Frontal cortex (tissue), 4 donors: ENCODE measurements around the gene FAT1. TPM values are rescaled to one million over a fixed set of nuclear protein-coding genes. Genes with fewer than 3 reads are reported as not detected.

ENCODE experiments used
- DNase-seq, 2 donors: peaks; one replicate each; pipeline ENCODE4 v3.0.0; 2012; ENCODE audit warnings: low spot score in 2 of 2
- FAIRE-seq: peaks from 2 replicates; lab custom pipeline; 2012; peaks lifted over from hg19 to GRCh38; lab: Jason Lieb, UNC
- total RNA-seq: library from RNA; depleted of rRNA; stranded (reverse); fragments of >200 nt; gene quantifications from one replicate; pipeline ENCODE4 v1.2.3, GENCODE V29; 2014
- donor health status: control.
- donor health status: control.
- donor health status: control.

FAT1 gene
- total RNA-seq, 1 donor from 2014 or later, result 26.9 TPM

GRCh38 chr4:186755550-186756519, 32.2 kb upstream of the FAT1 start:
- FAIRE-seq, result no peak

GRCh38 chr4:186754976-186755375, 31.3 kb upstream of the FAT1 start:
- no peak for DNase-seq
- no peak for FAIRE-seq

More at GRCh38 chr4:186755550-186756519, 32.2 kb upstream of the FAT1 start:
- no peak for DNase-seq

- no peak for FAIRE-seq
- DNase-seq, result no peak
Measured at GRCh38 chr4:186752325-186752724, 28.7 kb upstream of the FAT1 start.

GRCh38 chr4:186749611-186750281, 26.1 kb upstream of the FAT1 start:
- no peak for DNase-seq
- no peak for FAIRE-seq

GRCh38 chr4:186746581-186746980, 22.9 kb upstream of the FAT1 start:
- DNase-seq (no peak), FAIRE-seq (no peak)

GRCh38 chr4:186743261-186743660, 19.6 kb upstream of the FAT1 start:
- FAIRE-seq (no peak), DNase-seq (peak in 1 of 2 donors; percentile 28)

- no peak for FAIRE-seq
Measured at GRCh38 chr4:186740822-186741221, 17.2 kb upstream of the FAT1 start.

GRCh38 chr4:186739802-186740434, 16.3 kb upstream of the FAT1 start:
- FAIRE-seq (no peak), DNase-seq (no peak)

More at GRCh38 chr4:186740822-186741221, 17.2 kb upstream of the FAT1 start:
- DNase-seq, result no peak

GRCh38 chr4:186739317-186739716, 15.7 kb upstream of the FAT1 start:
- FAIRE-seq, result no peak
- DNase-seq, result no peak

- DNase-seq (no peak), FAIRE-seq (no peak)
Measured at GRCh38 chr4:186738421-186738820, 14.8 kb upstream of the FAT1 start.

GRCh38 chr4:186737427-186737826, 13.8 kb upstream of the FAT1 start:
- no peak for FAIRE-seq
- no peak for DNase-seq

GRCh38 chr4:186736466-186736865, 12.8 kb upstream of the FAT1 start:
- DNase-seq, result no peak
- no peak for FAIRE-seq

- no peak for FAIRE-seq
- no peak for DNase-seq
Measured at GRCh38 chr4:186734251-186734650, 10.6 kb upstream of the FAT1 start.

GRCh38 chr4:186733778-186734177, 10.1 kb upstream of the FAT1 start:
- no peak for DNase-seq
- no peak for FAIRE-seq

GRCh38 chr4:186730621-186731020, 7.0 kb upstream of the FAT1 start:
- no peak for DNase-seq
- no peak for FAIRE-seq

GRCh38 chr4:186729856-186730255, 6.2 kb upstream of the FAT1 start:
- no peak for FAIRE-seq
- no peak for DNase-seq

GRCh38 chr4:186728631-186729271, 5.1 kb upstream of the FAT1 start:
- FAIRE-seq (no peak), DNase-seq (no peak)

GRCh38 chr4:186727977-186728519, 4.4 kb upstream of the FAT1 start:
- DNase-seq, result no peak
- FAIRE-seq, result no peak

GRCh38 chr4:186727169-186727976, 3.7 kb upstream of the FAT1 start:
- no peak for DNase-seq
- FAIRE-seq, result no peak
